Peyer's patch (tissue), 4 donors: Measurements from ENCODE around the gene SNX18. TPM values are rescaled to one million over a fixed set of nuclear protein-coding genes. Genes with fewer than 3 reads are reported as not detected.

Source experiments
- DNase-seq, 3 donors: peaks; one replicate each; pipeline ENCODE4 v3.0.0-alpha.2; 2017 to 2019
- H3K27ac ChIP-seq, 4 donors: fragments of 200-600 bp; sonication (generic); one replicate each; pipeline ENCODE4 v1.5.1; 2016 to 2019
- H3K27me3 ChIP-seq, 2 donors: fragments of 200-600 bp; sonication (generic); one replicate each; pipeline ENCODE4 v1.5.1; 2019
- H3K36me3 ChIP-seq, 3 donors: fragments of 200-600 bp; sonication (generic); one replicate each; pipeline ENCODE4 v1.5.1; 2016 to 2019
- H3K4me1 ChIP-seq, 4 donors: fragments of 200-600 bp; sonication (generic); one replicate each; pipeline ENCODE4 v1.5.1; 2016 to 2019
- H3K4me3 ChIP-seq, 4 donors: fragments of 200-600 bp; sonication (generic); 1 replicate in 3 of 4; 2 replicates in 1 of 4; pipeline ENCODE4 v1.5.1; 2016 to 2019; ENCODE audit warnings: mild to moderate bottlenecking in 1 of 4
- H3K9me3 ChIP-seq, 4 donors: fragments of 200-600 bp; sonication (generic); one replicate each; pipeline ENCODE4 v1.5.1; 2016 to 2019; ENCODE audit warnings: mild to moderate bottlenecking in 1 of 4
- POLR2A ChIP-seq, 2 donors: fragments of 450-650 bp; IDR thresholded peaks; one replicate each; pipeline ENCODE4 v1.5.1; 2017; ENCODE audit warnings: antibody characterized with exemption in 2 of 2, mild to moderate bottlenecking in 2 of 2, moderate library complexity in 2 of 2
- total RNA-seq, 4 donors: library from RNA; depleted of rRNA; stranded (reverse); fragments of >200 nt; gene quantifications; one replicate each; pipeline ENCODE4 v1.1.0, GENCODE V29; 2016
- TF ChIP-seq, protein P1 (sequence below), 6 experiments: fragments of 450-650 bp in 4 of 6; fragments of 200-600 bp in 2 of 6; sonication (generic) in 1 of 6; IDR thresholded peaks; one replicate each; pipeline ENCODE4 v1.5.1; 2017 to 2019; ENCODE audit warnings: antibody characterized with exemption in 6 of 6, mild to moderate bottlenecking in 3 of 6, moderate library complexity in 1 of 6

SNX18 gene
- total RNA-seq, 4 donors from 2014 or later: 18.2 to 28.0 (median 22.5) TPM

DNA sequence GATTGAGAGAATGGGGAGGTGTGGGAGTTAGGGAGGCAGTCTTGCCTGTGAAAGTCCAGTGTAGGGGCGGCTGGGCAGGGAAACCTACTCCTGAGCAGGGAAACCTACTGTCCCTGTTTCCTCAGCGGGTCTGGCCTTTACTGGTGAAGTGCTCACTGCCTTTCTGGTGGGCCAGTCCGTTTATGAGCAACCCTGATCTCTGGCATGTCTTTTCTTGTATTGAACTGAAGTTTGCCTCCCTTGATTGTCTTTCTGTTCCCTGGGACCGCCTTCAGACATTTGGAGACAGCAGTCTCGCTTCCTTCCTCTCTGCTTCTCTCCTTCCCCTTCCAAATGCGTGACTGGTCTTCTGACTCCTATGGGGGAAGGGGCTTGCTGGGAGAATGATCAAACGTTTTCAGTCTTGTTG is 2.9 kb downstream of the SNX18 start:
- Histone ChIP-seq H3K27me3 (no peaks in the 10 kb centered on the region), H3K4me1 (peaks cover 2 to 56% (median 12%) of the 10 kb centered on the region in 4 donors)
- DNase-seq: no peak

DNA sequence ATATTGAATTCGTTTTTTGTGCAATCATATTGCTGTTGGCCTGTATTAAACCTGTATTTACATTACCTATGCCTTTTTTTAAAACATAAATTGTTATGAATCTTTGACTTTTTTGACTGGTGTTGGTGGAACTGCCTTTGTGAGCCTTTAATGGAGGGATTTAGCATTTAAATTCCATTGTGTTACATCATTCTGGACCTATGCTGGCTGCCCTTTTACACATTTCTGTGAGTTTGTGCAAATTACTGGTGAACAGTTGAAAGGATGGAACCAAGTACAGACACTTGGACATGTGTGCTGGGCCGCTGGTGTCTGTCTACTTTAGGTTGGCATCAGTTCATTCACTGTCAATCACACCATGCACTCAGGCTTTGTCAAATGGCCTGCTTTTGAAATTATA is 3.4 kb downstream of the SNX18 start:
- no peaks in the 10 kb centered on the region for H3K9me3 ChIP-seq
- no peak for DNase-seq
- TF ChIP-seq, protein P1, sequence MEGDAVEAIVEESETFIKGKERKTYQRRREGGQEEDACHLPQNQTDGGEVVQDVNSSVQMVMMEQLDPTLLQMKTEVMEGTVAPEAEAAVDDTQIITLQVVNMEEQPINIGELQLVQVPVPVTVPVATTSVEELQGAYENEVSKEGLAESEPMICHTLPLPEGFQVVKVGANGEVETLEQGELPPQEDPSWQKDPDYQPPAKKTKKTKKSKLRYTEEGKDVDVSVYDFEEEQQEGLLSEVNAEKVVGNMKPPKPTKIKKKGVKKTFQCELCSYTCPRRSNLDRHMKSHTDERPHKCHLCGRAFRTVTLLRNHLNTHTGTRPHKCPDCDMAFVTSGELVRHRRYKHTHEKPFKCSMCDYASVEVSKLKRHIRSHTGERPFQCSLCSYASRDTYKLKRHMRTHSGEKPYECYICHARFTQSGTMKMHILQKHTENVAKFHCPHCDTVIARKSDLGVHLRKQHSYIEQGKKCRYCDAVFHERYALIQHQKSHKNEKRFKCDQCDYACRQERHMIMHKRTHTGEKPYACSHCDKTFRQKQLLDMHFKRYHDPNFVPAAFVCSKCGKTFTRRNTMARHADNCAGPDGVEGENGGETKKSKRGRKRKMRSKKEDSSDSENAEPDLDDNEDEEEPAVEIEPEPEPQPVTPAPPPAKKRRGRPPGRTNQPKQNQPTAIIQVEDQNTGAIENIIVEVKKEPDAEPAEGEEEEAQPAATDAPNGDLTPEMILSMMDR (IDR thresholded peaks at IDR 0.05): no peak
- TF ChIP-seq POLR2A (IDR thresholded peaks at IDR 0.05): no peak
- H3K4me1 ChIP-seq: peaks cover 2 to 59% (median 12%) of the 10 kb centered on the region in 4 donors
- no peaks in the 10 kb centered on the region for H3K27me3 ChIP-seq
- H3K27ac ChIP-seq: peak overlapping the region in 3 of 4 donors; percentile 13 to 94 (median 94)
- H3K4me3 ChIP-seq: peak overlapping the region; percentile 92 to 97 (median 95)
- H3K36me3 ChIP-seq: no peaks in the 10 kb centered on the region

More for the DNA sequence above, 2.9 kb downstream of the SNX18 start:
- no peaks in the 10 kb centered on the region for H3K9me3 ChIP-seq
- H3K4me3 ChIP-seq: peak overlapping the region; percentile 92 to 97 (median 95)
- H3K36me3 ChIP-seq: no peaks in the 10 kb centered on the region
- TF ChIP-seq, protein P1 (IDR thresholded peaks at IDR 0.05): no peak
- peak in 1 of 2 donors; percentile 15 for TF ChIP-seq POLR2A (IDR thresholded peaks at IDR 0.05)
- H3K27ac ChIP-seq: peak overlapping the region; percentile 5 to 94 (median 54)

DNA sequence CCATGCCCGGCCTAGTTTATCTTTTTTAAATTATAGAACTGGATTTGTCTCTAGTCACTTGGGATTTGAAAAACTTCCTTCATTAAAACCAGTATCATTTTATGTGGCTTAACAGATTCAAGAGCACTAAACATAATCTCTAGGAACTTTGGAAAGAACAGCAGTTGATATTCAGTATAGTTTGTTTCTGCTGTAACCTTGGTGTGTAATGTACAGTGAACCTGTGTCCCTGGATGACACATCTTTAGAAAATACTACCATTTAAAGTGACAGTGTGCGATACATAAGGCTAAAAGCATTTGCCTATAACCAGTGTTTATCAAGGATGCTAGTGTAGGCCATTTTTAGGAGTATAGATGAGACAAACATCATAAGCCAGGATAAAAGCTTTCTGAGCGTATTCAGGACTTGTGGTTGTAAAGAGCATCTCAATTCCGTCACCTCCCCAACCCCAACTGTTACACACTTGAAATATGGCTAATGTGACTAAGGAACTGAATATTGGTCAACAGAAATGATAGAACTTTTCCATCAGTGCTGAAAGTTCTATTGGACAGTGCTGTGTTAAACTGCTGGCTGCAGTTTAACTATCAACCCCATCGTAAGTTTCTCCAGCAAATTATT is 4.4 kb downstream of the SNX18 start:
- Histone ChIP-seq H3K36me3 (no peaks in the 10 kb centered on the region), H3K4me3 (peak overlapping the region in 2 of 4 donors; percentile 95 to 97), H3K27ac (peak overlapping the region in 3 of 4 donors; percentile 9 to 94 (median 13)), H3K27me3 (no peaks in the 10 kb centered on the region), H3K4me1 (peaks cover 2 to 66% (median 12%) of the 10 kb centered on the region in 4 donors), H3K9me3 (no peaks in the 10 kb centered on the region)
- no peak for TF ChIP-seq POLR2A (IDR thresholded peaks at IDR 0.05)
- TF ChIP-seq, protein P1 (IDR thresholded peaks at IDR 0.05): no peak
- DNase-seq: no peak

- peak overlapping the region in 1 of 4 donors; percentile 12 for H3K4me3 ChIP-seq
- no peaks in the 10 kb centered on the region for H3K36me3 ChIP-seq
- no peaks in the 10 kb centered on the region for H3K9me3 ChIP-seq
- H3K27ac ChIP-seq: peak overlapping the region; percentile 13 to 65 (median 42)
- TF ChIP-seq, protein P1 (IDR thresholded peaks at IDR 0.05): no peak
- no peak for TF ChIP-seq POLR2A (IDR thresholded peaks at IDR 0.05)
- H3K4me1 ChIP-seq: peaks cover 2 to 72% (median 12%) of the 10 kb centered on the region in 4 donors
- H3K27me3 ChIP-seq: no peaks in the 10 kb centered on the region
- no peak for DNase-seq
Observed at GRCh38 chr5:54523534-54523933, 6.0 kb downstream of the SNX18 start.

- Histone ChIP-seq H3K27me3 (no peaks in the 10 kb centered on the region), H3K4me3 (peak overlapping the region in 2 of 4 donors; percentile 7 to 12), H3K27ac (peak overlapping the region; percentile 26 to 65 (median 42)), H3K36me3 (no peaks in the 10 kb centered on the region), H3K9me3 (no peaks in the 10 kb centered on the region), H3K4me1 (peaks cover 2 to 72% (median 10%) of the 10 kb centered on the region in 4 donors)
- no peak for DNase-seq
- no peak for TF ChIP-seq POLR2A (IDR thresholded peaks at IDR 0.05)
- TF ChIP-seq, protein P1 (IDR thresholded peaks at IDR 0.05): no peak
Observed at GRCh38 chr5:54524082-54524481, 6.5 kb downstream of the SNX18 start.
